Retinal pigment epithelial cell (primary cell): Measurements from ENCODE around the gene BCAR3.

Source experiments
- DNase-seq: peaks from one replicate; pipeline ENCODE4 v3.0.0-alpha.2; 2010; ENCODE audit warnings: low read depth
- H3K4me3 ChIP-seq: 2 replicates; pipeline ENCODE4 v1.5.1; 2011; ENCODE audit warnings: mild to moderate bottlenecking, low read length, control low read depth, moderate library complexity
- TF ChIP-seq, protein P1 (sequence below): conservative IDR thresholded peaks from 2 replicates; pipeline ENCODE4 v1.5.1; 2011; ENCODE audit warnings: low read depth, low read length, control low read depth, inconsistent platforms

BCAR3 gene

GRCh38 chr1:93670141-93670540 lies 11.5 kb downstream of the BCAR3 start:
- no peak for DNase-seq
- TF ChIP-seq, protein P1, sequence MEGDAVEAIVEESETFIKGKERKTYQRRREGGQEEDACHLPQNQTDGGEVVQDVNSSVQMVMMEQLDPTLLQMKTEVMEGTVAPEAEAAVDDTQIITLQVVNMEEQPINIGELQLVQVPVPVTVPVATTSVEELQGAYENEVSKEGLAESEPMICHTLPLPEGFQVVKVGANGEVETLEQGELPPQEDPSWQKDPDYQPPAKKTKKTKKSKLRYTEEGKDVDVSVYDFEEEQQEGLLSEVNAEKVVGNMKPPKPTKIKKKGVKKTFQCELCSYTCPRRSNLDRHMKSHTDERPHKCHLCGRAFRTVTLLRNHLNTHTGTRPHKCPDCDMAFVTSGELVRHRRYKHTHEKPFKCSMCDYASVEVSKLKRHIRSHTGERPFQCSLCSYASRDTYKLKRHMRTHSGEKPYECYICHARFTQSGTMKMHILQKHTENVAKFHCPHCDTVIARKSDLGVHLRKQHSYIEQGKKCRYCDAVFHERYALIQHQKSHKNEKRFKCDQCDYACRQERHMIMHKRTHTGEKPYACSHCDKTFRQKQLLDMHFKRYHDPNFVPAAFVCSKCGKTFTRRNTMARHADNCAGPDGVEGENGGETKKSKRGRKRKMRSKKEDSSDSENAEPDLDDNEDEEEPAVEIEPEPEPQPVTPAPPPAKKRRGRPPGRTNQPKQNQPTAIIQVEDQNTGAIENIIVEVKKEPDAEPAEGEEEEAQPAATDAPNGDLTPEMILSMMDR = no peak
- H3K4me3 ChIP-seq = no peak overlapping the region

DNA sequence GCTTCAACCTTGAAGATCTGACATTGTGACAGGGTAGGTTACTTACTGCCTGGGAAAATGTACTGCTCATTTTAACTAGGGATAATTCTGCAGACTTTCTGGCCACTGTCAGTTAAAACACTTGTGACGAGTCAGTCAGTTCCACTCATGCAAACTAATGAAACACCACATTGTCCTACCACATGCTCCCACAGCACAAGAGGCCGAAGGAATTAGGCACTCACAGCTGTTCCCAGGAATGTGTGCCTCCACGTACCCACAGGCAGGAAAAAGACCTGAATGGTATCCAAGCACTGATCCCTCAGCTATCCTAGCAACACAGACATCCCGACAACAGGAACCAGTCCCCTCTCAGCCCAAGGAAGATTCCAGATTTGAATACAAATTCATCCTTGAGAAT lies 12.3 kb downstream of the BCAR3 start:
- DNase-seq = no peak
- H3K4me3 ChIP-seq = no peak overlapping the region
- TF ChIP-seq, protein P1 = no peak

DNA sequence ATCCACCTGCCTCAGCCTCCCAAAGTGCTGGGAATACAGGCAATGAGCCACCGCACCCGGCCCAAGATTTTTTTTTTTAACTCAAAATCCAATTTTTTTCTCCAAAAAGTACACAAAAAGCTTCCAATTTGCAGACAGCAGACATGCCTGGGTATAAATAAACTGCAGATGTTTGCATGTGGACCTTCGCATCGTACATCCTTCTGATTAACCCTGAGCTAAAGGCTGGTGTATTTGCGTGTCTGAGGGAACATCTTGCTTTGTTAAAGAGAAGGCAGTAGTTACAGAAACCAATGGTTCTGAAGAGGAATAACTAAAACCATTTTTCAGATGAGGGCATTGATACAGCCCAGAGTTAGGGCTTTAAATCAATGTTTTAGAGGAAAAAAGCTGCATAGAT lies 12.7 kb downstream of the BCAR3 start:
- DNase-seq = no peak
- H3K4me3 ChIP-seq = no peak overlapping the region
- TF ChIP-seq, protein P1 = no peak

- DNase-seq = no peak
- no peak overlapping the region for H3K4me3 ChIP-seq
- TF ChIP-seq, protein P1 = no peak
Observed at GRCh38 chr1:93668121-93668520, 13.5 kb downstream of the BCAR3 start.

GRCh38 chr1:93667642-93668041 lies 14.0 kb downstream of the BCAR3 start:
- DNase-seq = no peak
- H3K4me3 ChIP-seq = no peak overlapping the region
- TF ChIP-seq, protein P1 = no peak

- no peak overlapping the region for H3K4me3 ChIP-seq
- TF ChIP-seq, protein P1 = no peak
- no peak for DNase-seq
Observed at GRCh38 chr1:93666613-93667384, 14.8 kb downstream of the BCAR3 start.

- TF ChIP-seq, protein P1 = no peak
- H3K4me3 ChIP-seq = no peak overlapping the region
- no peak for DNase-seq
Observed at GRCh38 chr1:93665015-93665414, 16.6 kb downstream of the BCAR3 start.
